HepG2 (cell line): ENCODE measurements around the gene TMEM86B. TPM values are rescaled to one million over a fixed set of nuclear protein-coding genes. Genes with fewer than 3 reads are reported as not detected.

ENCODE experiments used
- ARNTL ChIP-seq: sonication (generic); formaldehyde crosslinking; IDR thresholded peaks from 2 replicates; pipeline ENCODE4 v1.4.0; 2020; ENCODE audit warnings: mild to moderate bottlenecking, missing genetic modification reagents
- BHLHE40 ChIP-seq: IDR thresholded peaks from 2 replicates; pipeline ENCODE4 v1.6.1; 2011; ENCODE audit warnings: low read length, improper control_type of control experiment
- DNMT1 ChIP-seq: sonication (generic); formaldehyde crosslinking; IDR thresholded peaks from 2 replicates; pipeline ENCODE4 v1.5.1; 2020; ENCODE audit warnings: mild to moderate bottlenecking, missing genetic modification reagents
- GRHL1 ChIP-seq: sonication (generic); formaldehyde crosslinking; conservative IDR thresholded peaks from 2 replicates; pipeline ENCODE4 v1.8.0; 2022; ENCODE audit warnings: missing genetic modification reagents
- HIC2 ChIP-seq: sonication (generic); formaldehyde crosslinking; IDR thresholded peaks from 2 replicates; pipeline ENCODE4 v1.9.0; 2022; ENCODE audit warnings: low read depth, missing genetic modification reagents
- HNRNPL ChIP-seq: fragments of 200-400 bp; formaldehyde crosslinking; IDR thresholded peaks from 2 replicates; pipeline ENCODE4 v1.6.1; 2017; ENCODE audit warnings: mild to moderate bottlenecking, low read depth, low read length
- NFE2 ChIP-seq: sonication (generic); formaldehyde crosslinking; IDR thresholded peaks from 2 replicates; pipeline ENCODE4 v1.4.0; 2020; ENCODE audit warnings: missing genetic modification reagents
- PRDM15 ChIP-seq: sonication (generic); formaldehyde crosslinking; IDR thresholded peaks from 2 replicates; pipeline ENCODE4 v1.4.0; 2020; ENCODE audit warnings: missing genetic modification reagents
- PTBP1 ChIP-seq: fragments of 200-400 bp; formaldehyde crosslinking; IDR thresholded peaks from 2 replicates; pipeline ENCODE4 v1.6.1; 2018; ENCODE audit warnings: low read length, low read depth; ENCODE audit not compliant: poor library complexity, severe bottlenecking
- RBFOX2 ChIP-seq: fragments of 200-400 bp; formaldehyde crosslinking; IDR thresholded peaks from 2 replicates; pipeline ENCODE4 v1.6.1; 2017; ENCODE audit warnings: low read depth, mild to moderate bottlenecking, low read length
- RFX3 ChIP-seq: IDR thresholded peaks from 2 replicates; pipeline ENCODE4 v1.6.1; 2016; ENCODE audit warnings: missing biosample characterization, missing genetic modification reagents
- SMAD1 ChIP-seq: sonication (generic); formaldehyde crosslinking; IDR thresholded peaks from 2 replicates; pipeline ENCODE4 v1.4.0; 2020; ENCODE audit warnings: missing genetic modification reagents, low read depth, mild to moderate bottlenecking, borderline replicate concordance
- SMYD3 ChIP-seq: sonication (generic); formaldehyde crosslinking; IDR thresholded peaks from 2 replicates; pipeline ENCODE4 v1.8.1; 2023; ENCODE audit warnings: mild to moderate bottlenecking, missing genetic modification reagents
- SP1 ChIP-seq, 2 experiments: fragments of 450-650 bp in 1 of 2; sonication (generic) in 1 of 2; formaldehyde crosslinking in 1 of 2; IDR thresholded peaks; 2 replicates each; pipeline versions ENCODE4 v1.4.0 to v1.6.1; 2016 to 2020; ENCODE audit warnings: missing genetic modification reagents in 1 of 2
- ZFP90 ChIP-seq: sonication (generic); formaldehyde crosslinking; IDR thresholded peaks from 2 replicates; pipeline ENCODE4 v1.8.0; 2022; ENCODE audit warnings: missing genetic modification reagents, mild to moderate bottlenecking, inconsistent platforms, borderline replicate concordance
- ZNF331 ChIP-seq: sonication (generic); formaldehyde crosslinking; IDR thresholded peaks from 2 replicates; pipeline ENCODE4 v1.4.0; 2020; ENCODE audit warnings: missing genetic modification reagents
- ZNF674 ChIP-seq: sonication (generic); formaldehyde crosslinking; IDR thresholded peaks from 2 replicates; pipeline ENCODE4 v1.5.0; 2020; ENCODE audit warnings: low read depth, mild to moderate bottlenecking, missing genetic modification reagents
- polyA plus RNA-seq, 8 experiments: library from polyadenylated mRNA; depleted of rRNA in 3 of 8; stranded (reverse) in 7 of 8; unstranded in 1 of 8; fragments of >200 nt; fragmentation: Illumina TruSeq in 4 of 8; extraction: Trizol in 4 of 8; gene quantifications; 2 replicates each; pipeline versions ENCODE4 v1.2.1 to v1.2.3, GENCODE V29; 2011 to 2016; ENCODE audit warnings: low read depth in 4 of 8, missing spikeins in 1 of 8, mixed read lengths in 1 of 8; ENCODE audit not compliant: insufficient read depth in 1 of 8
- total RNA-seq, 5 experiments: library from RNA; depleted of rRNA; stranded (reverse); fragments of >200 nt; fragmentation: Illumina TruSeq; extraction: Trizol; gene quantifications; 2 replicates each; pipeline ENCODE4 v1.2.3, GENCODE V29; 2016; ENCODE audit warnings: low read depth in 1 of 5

TMEM86B gene
- total and polyA plus RNA-seq, 2 of the 13 experiments (the other 11 are each of a cell fraction or from before 2014, with no cell fraction given) = 7.7 to 9.6 TPM

DNA sequence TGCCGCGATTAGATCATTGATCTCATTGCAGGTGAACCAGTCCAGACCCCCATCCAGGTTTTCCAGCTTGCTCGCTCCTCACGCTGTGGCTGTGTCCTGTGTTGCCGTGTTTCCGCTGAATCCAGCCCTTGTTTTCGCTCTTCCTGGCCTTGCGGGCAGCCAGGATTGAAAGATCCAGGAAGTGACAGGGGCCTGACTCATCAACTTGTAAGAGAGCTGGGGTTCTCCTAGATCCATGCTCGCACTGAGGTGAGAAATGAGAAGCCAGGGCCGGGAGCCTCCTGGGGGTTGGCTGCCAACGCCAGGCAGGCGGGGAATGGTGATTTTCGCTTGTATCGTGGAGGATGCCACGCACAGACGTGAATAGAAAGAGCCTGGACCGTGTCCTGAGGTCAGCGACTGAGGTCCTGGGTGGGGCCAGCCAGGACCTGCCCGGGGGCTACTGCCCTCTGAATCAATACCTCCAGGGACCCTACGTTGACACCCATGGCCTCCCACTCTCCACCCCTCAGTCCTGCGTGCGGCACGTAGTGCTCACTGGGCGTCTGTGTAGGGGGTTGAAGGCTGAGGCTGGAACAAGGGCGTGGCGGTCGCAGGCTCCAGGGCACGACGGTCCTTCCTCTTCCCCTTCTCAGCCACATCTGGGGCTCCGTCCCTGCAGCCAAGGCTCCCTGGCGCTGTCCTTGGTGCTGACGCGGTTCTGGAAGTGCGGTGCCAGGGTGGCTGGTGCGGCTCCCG lies 11.9 kb downstream of the TMEM86B start (continued):
- peak; percentile 45; the same call in 1 of the 2 replicates for TF ChIP-seq RFX3 (CRISPR knock-in tag)
- 0 out of 2 replicates have a peak, but pooled peaks have one; percentile 46 for TF ChIP-seq SMAD1 (CRISPR knock-in tag)
- TF ChIP-seq PRDM15 (CRISPR knock-in tag) = peak; percentile 100
- TF ChIP-seq SMYD3 (CRISPR knock-in tag) = peak; percentile 84
- TF ChIP-seq DNMT1 (CRISPR knock-in tag) = peak; percentile 42; the same call in 1 of the 2 replicates
- TF ChIP-seq RBFOX2 = peak; percentile 70
- TF ChIP-seq BHLHE40 = peak; percentile 72
- TF ChIP-seq HNRNPL = peak; percentile 65; the same call in 1 of the 2 replicates
- 0 out of 2 replicates have a peak, but pooled peaks have one; percentile 27 for TF ChIP-seq NFE2
- TF ChIP-seq ZNF331 (CRISPR knock-in tag) = peak; percentile 97
- TF ChIP-seq PTBP1 = no peak
- 0 out of 2 replicates have a peak, but pooled peaks have one; percentile 80 for TF ChIP-seq ZFP90 (CRISPR knock-in tag)
- TF ChIP-seq HIC2 (CRISPR knock-in tag) = peak; percentile 7; the same call in 1 of the 2 replicates
- TF ChIP-seq GRHL1 (CRISPR knock-in tag) = no peak
- no peak for TF ChIP-seq SP1 (IDR thresholded peaks at IDR 0.05)
- TF ChIP-seq SP1 (CRISPR knock-in tag; IDR thresholded peaks at IDR 0.05) = peak; percentile 81
- no peak for TF ChIP-seq ARNTL
- TF ChIP-seq ZNF674 = no peak
